NCI-H2107 treated with DMSO at 0.1 percent for 48 hours (cell line): Measurements from ENCODE around the gene ASTN2.

Experiments used
- DNase-seq: peaks from one replicate; lab custom pipeline; 2025; ENCODE audit not compliant: unreplicated experiment; lab: John Stamatoyannopoulos, UW

Gene ASTN2

DNA sequence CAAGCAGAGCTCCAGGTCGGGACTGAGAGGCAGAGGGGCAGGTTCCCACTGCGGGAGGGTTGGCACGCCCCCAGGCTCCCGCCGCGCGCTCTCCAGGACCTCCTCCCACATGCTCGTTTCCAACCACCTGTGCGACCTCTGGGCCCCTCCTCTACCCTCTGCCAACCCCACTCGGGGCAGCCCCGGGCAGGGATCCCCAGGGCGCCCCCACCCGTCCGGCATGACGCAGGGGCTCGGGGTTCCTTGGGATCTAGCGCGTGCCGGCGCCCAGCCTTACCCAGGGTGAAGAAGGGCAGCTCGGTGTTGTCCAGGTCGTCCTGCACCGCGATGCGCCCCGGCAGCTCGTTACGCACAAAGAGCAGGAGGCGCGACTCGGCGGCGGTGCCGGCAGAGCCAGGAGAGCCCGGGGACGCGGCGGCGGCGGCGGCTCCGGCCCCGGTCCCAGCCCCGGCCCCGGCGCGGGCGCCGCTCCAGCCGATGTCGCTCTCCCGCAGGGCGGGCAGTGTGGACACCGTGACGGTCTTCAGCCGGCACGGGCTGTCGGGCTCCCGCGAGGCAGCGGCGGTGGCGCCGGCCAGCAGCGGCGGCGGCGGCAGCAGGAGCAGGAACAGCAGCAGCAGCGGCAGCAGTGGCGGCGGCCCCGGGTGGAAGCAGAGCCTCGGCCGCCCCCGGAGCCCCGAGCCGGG is 494 bp downstream of the ASTN2 start:
- DNase-seq: peak; percentile 40

- DNase-seq: peak; percentile 69
Observed at GRCh38 chr9:117413346-117414219, 1.3 kb downstream of the ASTN2 start.

GRCh38 chr9:117412841-117413240 is 2.0 kb downstream of the ASTN2 start:
- DNase-seq: peak; percentile 6

- DNase-seq: peak; percentile 35
Observed at GRCh38 chr9:117412006-117412715, 2.7 kb downstream of the ASTN2 start.

GRCh38 chr9:117411547-117411946 is 3.3 kb downstream of the ASTN2 start:
- DNase-seq: peak; percentile 35

DNA sequence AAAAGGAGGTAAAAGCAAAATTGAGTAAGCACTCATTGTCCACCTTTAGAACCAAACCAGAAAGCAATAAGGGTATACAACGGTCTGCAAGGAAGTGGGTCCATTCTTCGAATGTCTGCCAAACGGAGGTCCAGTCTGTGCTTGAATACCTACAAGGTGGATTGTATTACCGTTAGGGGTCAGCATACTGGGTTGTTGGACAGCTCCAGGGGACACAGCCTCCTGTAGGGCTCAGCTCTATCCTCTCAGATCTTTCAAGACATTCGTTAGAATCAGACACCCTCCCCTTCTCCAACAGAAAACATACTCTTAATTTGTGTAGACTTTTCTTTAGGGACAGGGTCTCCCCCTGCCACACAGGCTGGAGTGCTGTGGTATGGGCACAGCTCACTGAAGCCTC is 5.5 kb downstream of the ASTN2 start:
- DNase-seq: no peak

GRCh38 chr9:117407436-117408022 is 7.3 kb downstream of the ASTN2 start:
- DNase-seq: peak; percentile 37

GRCh38 chr9:117405950-117406705 is 8.7 kb downstream of the ASTN2 start:
- no peak for DNase-seq

- peak; percentile 95 for DNase-seq
Observed at GRCh38 chr9:117403848-117404247, 11.0 kb downstream of the ASTN2 start.

- DNase-seq: no peak
Observed at GRCh38 chr9:117403403-117403811, 11.4 kb downstream of the ASTN2 start.

DNA sequence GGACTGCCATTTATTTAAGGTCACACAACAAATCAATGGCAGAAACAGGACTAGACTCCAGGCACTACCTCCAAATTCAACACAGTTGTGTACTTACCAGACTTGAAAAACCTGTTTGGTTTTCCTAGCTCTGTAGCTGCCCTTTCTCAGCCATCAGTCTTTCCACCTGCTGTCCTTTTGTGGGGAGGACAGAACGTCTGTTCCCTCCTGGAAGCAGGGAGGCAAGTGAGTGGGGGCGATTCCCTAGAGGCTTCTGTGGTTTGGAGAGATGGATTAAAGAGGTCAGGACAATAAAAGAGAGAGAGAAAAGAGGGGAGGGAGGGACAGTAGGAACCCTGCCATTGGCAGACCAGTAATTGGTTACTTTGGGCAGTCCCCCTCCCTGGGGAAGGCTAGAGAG is 14.7 kb downstream of the ASTN2 start:
- DNase-seq: peak; percentile 98

DNA sequence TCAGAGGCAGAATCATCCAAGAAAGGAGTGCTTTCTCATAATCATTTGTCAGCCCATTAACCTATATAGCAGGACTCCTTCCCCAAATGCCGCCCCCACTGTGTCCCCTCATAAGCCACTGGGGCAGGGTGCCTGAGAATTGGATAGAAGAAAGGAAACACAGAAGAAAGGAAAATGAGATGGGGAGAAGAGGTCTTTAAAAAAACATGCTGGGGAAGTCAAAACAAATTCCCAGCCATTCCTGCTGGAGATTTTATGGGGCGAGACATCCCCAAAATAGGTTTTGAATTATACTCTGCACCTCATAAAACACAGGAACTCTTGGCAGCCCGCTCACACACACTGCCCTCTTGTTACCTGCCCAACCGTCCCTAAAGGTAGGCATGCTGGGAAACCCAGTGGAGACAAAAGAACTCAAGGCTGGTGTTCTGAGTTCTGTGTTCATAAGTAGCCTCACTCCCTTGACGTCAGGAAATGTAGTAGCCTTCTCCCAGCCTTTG is 19.7 kb downstream of the ASTN2 start:
- DNase-seq: no peak

DNA sequence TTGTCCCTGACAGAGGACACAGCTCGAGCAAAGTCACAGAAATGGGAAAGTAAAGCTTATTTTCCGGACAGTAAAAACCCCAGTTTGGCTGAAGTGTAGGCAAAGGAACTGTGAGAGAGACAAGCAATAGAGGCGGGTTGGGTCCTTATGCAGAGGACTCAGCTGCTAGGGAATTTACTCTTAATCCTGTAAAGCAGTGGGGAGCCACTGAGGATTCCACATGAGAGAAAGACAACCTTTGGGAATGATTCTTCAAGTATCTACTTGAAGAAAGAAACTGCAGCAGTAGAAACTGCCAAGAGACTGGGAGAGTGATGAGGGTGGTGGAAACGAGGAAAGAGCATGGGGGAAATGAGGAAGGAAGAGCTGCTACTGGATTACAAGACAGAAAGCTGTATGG is 20.2 kb downstream of the ASTN2 start:
- DNase-seq: no peak

GRCh38 chr9:117392992-117393391 is 21.9 kb downstream of the ASTN2 start:
- no peak for DNase-seq

DNA sequence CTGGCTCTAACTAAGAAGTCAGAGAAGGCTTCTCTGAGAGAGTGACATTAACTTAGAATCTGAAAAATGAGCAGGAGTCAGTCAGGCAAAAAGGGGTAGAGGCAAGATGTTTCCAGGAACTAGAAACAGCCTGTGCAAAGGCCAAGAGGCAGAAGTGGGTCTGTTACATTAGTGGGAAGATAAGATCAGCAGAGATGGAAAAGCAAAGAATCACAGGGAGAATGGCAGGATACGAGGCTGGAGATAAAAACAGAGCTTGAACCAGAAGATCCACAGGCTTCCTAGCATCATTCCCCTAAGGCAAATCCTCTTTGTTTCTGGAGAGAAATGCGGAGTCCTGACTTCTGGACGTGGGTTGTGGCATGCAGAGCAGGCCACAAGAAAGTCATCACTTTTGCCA is 27.4 kb downstream of the ASTN2 start:
- no peak for DNase-seq

DNA sequence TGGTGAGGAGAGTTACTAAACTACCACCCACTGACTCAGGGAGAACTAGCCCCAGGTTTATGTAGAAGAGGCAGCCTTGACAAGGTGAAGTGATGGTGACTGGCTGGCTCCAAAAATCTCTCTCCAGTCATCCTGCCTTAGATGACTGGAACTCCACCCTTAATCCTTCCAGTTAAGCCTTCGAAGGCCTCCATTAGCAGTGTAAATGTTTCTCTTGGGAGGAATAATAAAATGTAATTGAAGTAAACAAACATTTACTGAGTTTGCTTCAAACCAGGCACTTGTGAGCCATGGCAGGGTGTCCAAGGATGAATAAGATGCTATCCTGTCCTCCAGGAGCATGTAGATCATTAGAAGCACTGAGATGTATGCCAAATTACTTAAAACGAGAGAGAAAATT is 35.5 kb downstream of the ASTN2 start:
- DNase-seq: no peak

GRCh38 chr9:117377046-117377445 is 37.8 kb downstream of the ASTN2 start:
- DNase-seq: no peak

DNA sequence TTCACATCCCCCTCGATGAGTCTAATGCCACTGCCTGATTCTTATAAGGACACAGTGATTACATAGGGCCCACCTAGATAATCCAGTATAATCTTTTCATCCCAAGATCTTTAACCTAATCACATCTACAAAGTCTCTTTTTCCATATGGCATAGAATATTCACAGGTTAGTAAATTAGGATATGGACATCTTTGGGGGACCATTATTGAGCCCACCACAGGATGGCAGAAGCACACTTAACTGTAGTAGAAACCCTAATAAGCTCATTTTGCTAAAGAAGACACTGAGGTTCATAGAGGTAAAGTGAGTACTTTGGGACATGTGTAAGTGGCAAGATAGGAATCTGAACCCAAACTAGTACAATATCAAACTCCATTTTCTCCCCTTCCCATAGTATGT is 38.9 kb downstream of the ASTN2 start:
- DNase-seq: no peak

DNA sequence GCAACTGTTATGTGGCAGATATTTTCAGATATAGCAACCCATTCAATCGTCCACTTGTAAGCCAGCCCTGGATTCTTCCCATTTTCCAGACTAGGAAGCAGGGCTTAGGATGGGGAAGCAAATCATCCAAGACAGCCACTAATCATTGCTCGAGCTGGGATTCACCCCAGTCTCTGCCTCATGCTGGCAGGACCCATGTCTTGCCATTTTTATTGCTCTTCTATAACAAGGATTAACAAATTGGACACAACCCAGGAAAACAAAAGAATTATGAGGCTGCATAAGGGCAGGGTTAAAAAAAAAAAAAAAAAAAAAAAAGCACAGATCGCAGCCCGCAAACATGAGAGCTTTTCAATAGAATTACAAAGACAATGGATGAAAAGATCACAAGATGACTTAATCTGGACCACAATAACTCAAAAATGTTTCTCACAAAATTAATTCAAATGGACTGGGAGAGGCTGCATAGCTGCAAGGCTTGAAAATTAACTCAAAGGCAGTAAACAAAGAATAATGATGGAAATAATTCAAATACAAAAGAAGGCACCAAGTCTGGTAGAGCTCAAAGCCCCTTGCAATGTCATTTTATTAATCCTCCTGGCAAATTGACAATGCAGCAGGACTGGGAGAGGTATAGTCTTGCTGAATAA is 40.7 kb downstream of the ASTN2 start:
- DNase-seq: no peak

DNA sequence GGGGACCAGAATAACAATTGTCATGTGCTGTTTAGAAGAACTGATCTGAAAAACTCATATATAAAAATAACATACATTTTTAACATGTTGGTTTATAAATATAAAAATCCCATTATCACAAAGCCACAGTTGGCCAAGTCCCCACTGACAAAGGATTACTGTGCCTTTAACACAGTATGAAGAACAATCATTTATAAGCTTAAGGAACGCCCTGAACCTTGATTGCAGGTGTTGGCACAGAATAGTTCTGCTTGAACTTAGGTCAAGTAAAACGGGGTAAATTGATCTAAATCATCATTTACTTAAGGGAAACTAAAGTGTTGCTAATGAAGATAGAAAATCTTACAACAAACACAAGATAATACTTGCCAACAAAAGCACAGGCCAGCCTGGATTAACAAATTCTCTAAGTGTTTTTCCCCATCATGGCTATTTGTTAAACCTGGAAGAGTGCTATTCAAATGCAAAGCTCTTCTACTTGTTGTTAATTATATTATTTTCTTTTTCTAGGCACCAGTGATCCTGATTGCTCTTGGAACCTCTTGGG is 46.1 kb downstream of the ASTN2 start:
- peak; percentile 21 for DNase-seq
